ENCODE measurements around the gene SYTL5.

The SYTL5 gene

DNA sequence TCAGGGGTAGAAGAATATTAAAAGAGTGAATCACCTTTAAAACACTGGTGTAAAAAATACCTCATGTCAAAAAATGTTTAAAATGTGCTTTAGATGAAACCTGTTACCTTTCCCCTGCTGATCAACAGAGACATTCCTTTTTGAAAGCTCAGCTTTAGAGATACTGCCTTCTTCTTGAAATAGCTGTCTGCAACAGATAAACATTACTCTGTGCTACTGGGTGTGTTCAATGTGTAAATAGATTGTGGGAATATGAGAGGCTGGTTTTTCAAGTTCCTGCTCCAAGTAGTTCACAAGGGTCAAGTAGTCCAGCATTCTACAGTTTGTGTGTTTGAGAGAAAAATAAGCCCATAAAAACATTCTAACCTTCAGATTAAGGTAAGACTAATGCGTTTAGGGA lies at the start of gene SYTL5:
Gene SYTL5, plus strand, starts transcription at position 263 of the 400 bp plus-strand sequence. CDS start 27,337 bp downstream, outside the sequence.
- Histone ChIP-seq H3K9ac (ENCODE audit: insufficient read length, low read depth) (no peak within 1 kb of the TSS), H3K36me3 (ENCODE audit: insufficient read depth, insufficient read length, low read length) (no peaks in the 10 kb centered on the region), H3K4me1 (ENCODE audit: insufficient read depth, insufficient read length) (no peaks in the 10 kb centered on the region), H3K27me3 (ENCODE audit: insufficient read depth, insufficient read length) (no peaks in the 10 kb centered on the region), H3K9me3 (ENCODE audit: insufficient read depth, low read length) (no peaks in the 10 kb centered on the region), H3K4me3 (ENCODE audit: insufficient read length, low read depth) (no peak within 1 kb of the TSS)
- no peak for DNase-seq (ENCODE audit: low read depth, low spot score)
- TF ChIP-seq SUZ12 (IDR thresholded peaks at IDR 0.05; ENCODE audit: extremely low read depth, insufficient read depth, insufficient read length) = no peak
- no peak for TF ChIP-seq ZNF274 (IDR thresholded peaks at IDR 0.05; ENCODE audit: low read depth, low read length)
- no peak for TF ChIP-seq YY1 (IDR thresholded peaks at IDR 0.05; ENCODE audit: insufficient read depth, insufficient read length)

DNA sequence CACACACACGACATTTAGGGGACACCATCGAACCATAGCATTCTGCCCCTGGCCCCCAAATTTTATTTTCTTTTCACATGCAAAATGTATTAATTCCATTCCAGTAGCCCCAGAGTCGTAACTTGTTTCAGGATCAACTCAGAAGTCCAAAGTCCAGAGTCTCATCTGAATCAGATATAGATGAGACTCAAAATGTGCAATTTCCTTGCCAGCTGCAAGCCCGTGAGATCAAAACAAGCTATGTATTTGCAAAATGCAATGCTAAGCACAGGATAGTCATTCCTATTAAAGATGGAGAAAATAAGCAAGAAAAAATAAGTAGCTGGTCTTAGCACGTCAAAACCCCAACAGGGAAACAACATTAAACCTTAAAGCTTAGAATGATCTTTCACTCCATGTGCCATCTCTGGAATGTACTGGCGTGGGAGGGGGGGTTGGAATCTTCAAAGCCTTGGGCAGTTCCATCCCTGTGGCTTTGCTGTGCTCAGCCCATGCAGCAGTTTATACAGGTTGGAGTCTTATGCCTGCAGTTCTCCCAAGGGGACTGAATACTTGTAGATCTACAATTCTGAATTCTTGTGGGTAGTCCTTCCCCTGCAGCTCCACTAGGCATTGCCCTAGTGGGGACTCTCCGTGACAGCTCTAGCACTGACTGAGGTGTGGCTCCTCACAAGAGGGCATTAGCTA lies 47.7 kb upstream of the SYTL5 start:
- no peaks in the 10 kb centered on the region for H3K9me3 ChIP-seq (ENCODE audit: insufficient read depth, low read length)
- H3K9ac ChIP-seq (ENCODE audit: insufficient read length, low read depth) = no peak overlapping the region
- no peak for TF ChIP-seq YY1 (IDR thresholded peaks at IDR 0.05; ENCODE audit: insufficient read depth, insufficient read length)
- H3K27me3 ChIP-seq (ENCODE audit: insufficient read depth, insufficient read length) = no peaks in the 10 kb centered on the region
- H3K4me3 ChIP-seq (ENCODE audit: insufficient read length, low read depth) = no peak overlapping the region
- H3K36me3 ChIP-seq (ENCODE audit: insufficient read depth, insufficient read length, low read length) = no peaks in the 10 kb centered on the region
- no peaks in the 10 kb centered on the region for H3K4me1 ChIP-seq (ENCODE audit: insufficient read depth, insufficient read length)
- DNase-seq (ENCODE audit: low read depth, low spot score) = no peak

DNA sequence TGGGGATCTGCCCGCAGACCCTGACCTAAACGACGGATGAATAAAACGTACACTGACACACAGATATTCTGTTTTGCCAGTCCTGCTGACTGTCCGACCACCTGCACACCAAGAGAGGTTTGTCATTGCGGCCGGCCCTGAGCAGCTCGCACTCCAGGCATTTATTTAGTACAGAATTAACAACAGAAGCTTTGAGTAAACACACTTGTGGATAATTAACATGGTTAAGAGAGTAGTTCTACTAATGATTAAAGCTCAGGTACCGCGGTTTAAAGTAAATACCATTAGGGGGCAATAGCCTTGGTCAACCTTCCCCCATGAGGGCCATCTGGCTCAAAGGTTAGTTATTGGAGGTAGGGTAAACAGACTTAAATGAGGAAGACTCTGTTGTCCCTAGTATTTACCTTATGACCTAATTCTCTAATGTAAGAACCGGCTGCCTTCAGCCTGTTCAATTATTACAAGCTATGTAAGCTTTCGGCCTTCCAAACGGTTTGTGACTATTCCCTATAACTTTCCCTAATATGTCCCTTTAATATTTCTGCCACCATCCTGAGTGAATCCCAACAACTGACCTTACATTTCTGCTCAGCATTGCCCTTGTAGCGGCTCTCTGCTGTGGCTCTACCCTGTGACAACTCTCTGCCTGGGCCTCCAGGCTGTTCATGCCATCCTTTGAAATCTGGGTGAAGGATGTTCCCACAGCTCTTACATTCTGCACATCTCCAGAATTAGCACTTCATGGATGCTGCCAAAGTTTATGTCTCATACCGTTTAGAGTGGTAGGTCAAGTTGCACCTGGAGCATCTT lies 46.9 kb upstream of the SYTL5 start:
- no peaks in the 10 kb centered on the region for H3K36me3 ChIP-seq (ENCODE audit: insufficient read depth, insufficient read length, low read length)
- TF ChIP-seq SUZ12 (IDR thresholded peaks at IDR 0.05; ENCODE audit: extremely low read depth, insufficient read depth, insufficient read length) (no peak), YY1 (IDR thresholded peaks at IDR 0.05; ENCODE audit: insufficient read depth, insufficient read length) (no peak), ZNF274 (IDR thresholded peaks at IDR 0.05; ENCODE audit: low read depth, low read length) (no peak)
- H3K9ac ChIP-seq (ENCODE audit: insufficient read length, low read depth) = no peak overlapping the region
- no peaks in the 10 kb centered on the region for H3K4me1 ChIP-seq (ENCODE audit: insufficient read depth, insufficient read length)
- H3K9me3 ChIP-seq (ENCODE audit: insufficient read depth, low read length) = no peaks in the 10 kb centered on the region
- H3K4me3 ChIP-seq (ENCODE audit: insufficient read length, low read depth) = no peak overlapping the region
- H3K27me3 ChIP-seq (ENCODE audit: insufficient read depth, insufficient read length) = no peaks in the 10 kb centered on the region
- DNase-seq (ENCODE audit: low read depth, low spot score) = no peak

DNA sequence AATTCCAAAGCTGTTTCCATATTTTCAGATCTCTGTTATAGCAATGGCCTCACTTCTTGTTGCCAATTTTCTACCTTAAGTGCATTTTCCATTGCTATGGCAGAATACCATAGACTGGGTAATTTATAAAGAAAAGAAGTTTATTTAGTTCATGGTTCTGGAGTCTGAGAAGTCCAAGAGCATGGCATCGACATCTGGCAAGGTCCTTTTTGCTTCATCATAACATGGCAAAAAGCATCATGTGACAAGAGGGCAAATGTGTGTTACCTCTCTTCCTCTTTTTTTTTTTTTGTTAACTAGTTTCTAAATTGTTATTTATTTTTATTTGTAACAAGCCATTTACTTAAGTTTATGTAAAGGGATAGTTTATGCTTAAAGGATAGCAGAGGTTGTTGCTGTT lies 45.2 kb upstream of the SYTL5 start:
- H3K9ac ChIP-seq (ENCODE audit: insufficient read length, low read depth) = no peak overlapping the region
- TF ChIP-seq ZNF274 (IDR thresholded peaks at IDR 0.05; ENCODE audit: low read depth, low read length) = no peak
- no peak for TF ChIP-seq YY1 (IDR thresholded peaks at IDR 0.05; ENCODE audit: insufficient read depth, insufficient read length)
- no peak for TF ChIP-seq SUZ12 (IDR thresholded peaks at IDR 0.05; ENCODE audit: extremely low read depth, insufficient read depth, insufficient read length)
- no peaks in the 10 kb centered on the region for H3K27me3 ChIP-seq (ENCODE audit: insufficient read depth, insufficient read length)
- no peaks in the 10 kb centered on the region for H3K4me1 ChIP-seq (ENCODE audit: insufficient read depth, insufficient read length)
- no peaks in the 10 kb centered on the region for H3K36me3 ChIP-seq (ENCODE audit: insufficient read depth, insufficient read length, low read length)
- no peak for DNase-seq (ENCODE audit: low read depth, low spot score)
- no peak overlapping the region for H3K4me3 ChIP-seq (ENCODE audit: insufficient read length, low read depth)
- no peaks in the 10 kb centered on the region for H3K9me3 ChIP-seq (ENCODE audit: insufficient read depth, low read length)

DNA sequence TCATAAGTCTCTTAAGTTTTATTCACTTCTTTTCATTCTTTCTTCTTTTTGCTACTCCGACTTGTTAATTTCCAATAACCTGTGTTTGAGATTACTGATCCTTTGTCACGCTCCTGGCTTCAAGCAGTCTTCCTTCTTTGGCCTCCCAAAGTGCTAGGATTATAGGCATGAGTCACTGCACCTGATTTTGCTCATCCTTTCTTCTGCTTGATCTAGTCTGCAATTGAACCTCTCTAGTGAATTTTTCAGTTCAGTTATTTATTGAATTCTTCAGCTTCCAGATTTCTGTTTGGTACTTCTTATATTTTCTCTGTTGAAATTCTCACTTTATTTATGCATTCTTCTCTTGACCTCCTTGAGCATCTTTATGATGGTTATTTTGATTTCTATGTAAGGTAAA lies 38.6 kb upstream of the SYTL5 start:
- H3K4me1 ChIP-seq (ENCODE audit: insufficient read depth, insufficient read length) = no peaks in the 10 kb centered on the region
- H3K27me3 ChIP-seq (ENCODE audit: insufficient read depth, insufficient read length) = no peaks in the 10 kb centered on the region
- DNase-seq (ENCODE audit: low read depth, low spot score) = no peak
- TF ChIP-seq ZNF274 (IDR thresholded peaks at IDR 0.05; ENCODE audit: low read depth, low read length) = no peak
- TF ChIP-seq SUZ12 (IDR thresholded peaks at IDR 0.05; ENCODE audit: extremely low read depth, insufficient read depth, insufficient read length) = no peak
- no peak for TF ChIP-seq YY1 (IDR thresholded peaks at IDR 0.05; ENCODE audit: insufficient read depth, insufficient read length)
- H3K36me3 ChIP-seq (ENCODE audit: insufficient read depth, insufficient read length, low read length) = no peaks in the 10 kb centered on the region
- H3K9ac ChIP-seq (ENCODE audit: insufficient read length, low read depth) = no peak overlapping the region
- no peaks in the 10 kb centered on the region for H3K9me3 ChIP-seq (ENCODE audit: insufficient read depth, low read length)
- no peak overlapping the region for H3K4me3 ChIP-seq (ENCODE audit: insufficient read length, low read depth)

DNA sequence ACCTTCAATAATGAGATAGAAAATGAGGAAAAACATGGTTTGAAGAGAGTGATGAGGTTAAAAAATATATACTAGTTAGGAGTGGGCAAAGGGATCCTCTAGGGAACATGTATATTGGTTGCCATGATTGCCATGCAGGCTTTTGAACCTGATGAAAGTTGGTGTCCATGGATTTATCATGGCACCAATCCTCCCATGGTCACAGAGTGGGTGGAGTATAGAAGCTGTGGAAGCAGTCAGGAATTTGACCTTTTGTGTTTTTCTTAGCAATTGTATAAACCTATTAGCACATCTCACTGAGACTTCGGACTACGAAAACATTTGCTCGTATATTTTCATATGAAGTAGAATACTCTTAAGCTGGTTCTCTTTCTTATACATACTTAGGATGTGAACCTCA lies 30.9 kb upstream of the SYTL5 start:
- H3K4me3 ChIP-seq (ENCODE audit: insufficient read length, low read depth) = no peak overlapping the region
- TF ChIP-seq ZNF274 (IDR thresholded peaks at IDR 0.05; ENCODE audit: low read depth, low read length) (no peak), YY1 (IDR thresholded peaks at IDR 0.05; ENCODE audit: insufficient read depth, insufficient read length) (no peak), SUZ12 (IDR thresholded peaks at IDR 0.05; ENCODE audit: extremely low read depth, insufficient read depth, insufficient read length) (no peak)

DNA sequence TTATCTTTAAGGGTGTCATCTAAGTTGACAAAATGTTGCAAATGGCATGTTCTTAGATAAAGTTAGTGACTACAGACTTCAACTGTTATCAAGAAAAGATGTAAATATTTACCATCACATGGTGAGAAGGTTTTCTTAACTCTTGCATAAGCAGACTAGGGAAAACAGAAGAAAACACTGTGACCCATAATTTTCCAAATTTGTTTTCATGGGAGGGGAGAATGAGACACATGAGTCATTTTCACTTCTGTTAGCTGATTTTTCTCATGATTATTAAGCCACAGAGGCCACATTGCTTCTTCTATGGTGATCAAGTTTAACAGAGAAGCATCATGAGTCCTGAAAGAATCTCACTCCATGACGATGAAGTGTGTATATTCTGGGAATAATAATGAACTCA lies 30.2 kb upstream of the SYTL5 start:
- Histone ChIP-seq H3K36me3 (ENCODE audit: insufficient read depth, insufficient read length, low read length) (no peaks in the 10 kb centered on the region), H3K9me3 (ENCODE audit: insufficient read depth, low read length) (no peaks in the 10 kb centered on the region), H3K4me1 (ENCODE audit: insufficient read depth, insufficient read length) (no peaks in the 10 kb centered on the region), H3K4me3 (ENCODE audit: insufficient read length, low read depth) (no peak overlapping the region), H3K9ac (ENCODE audit: insufficient read length, low read depth) (no peak overlapping the region), H3K27me3 (ENCODE audit: insufficient read depth, insufficient read length) (no peaks in the 10 kb centered on the region)
- TF ChIP-seq ZNF274 (IDR thresholded peaks at IDR 0.05; ENCODE audit: low read depth, low read length) (no peak), SUZ12 (IDR thresholded peaks at IDR 0.05; ENCODE audit: extremely low read depth, insufficient read depth, insufficient read length) (no peak), YY1 (IDR thresholded peaks at IDR 0.05; ENCODE audit: insufficient read depth, insufficient read length) (no peak)
- DNase-seq (ENCODE audit: low read depth, low spot score) = no peak

More for the DNA sequence above, 30.9 kb upstream of the SYTL5 start:
- Histone ChIP-seq H3K27me3 (ENCODE audit: insufficient read depth, insufficient read length) (no peaks in the 10 kb centered on the region), H3K4me1 (ENCODE audit: insufficient read depth, insufficient read length) (no peaks in the 10 kb centered on the region), H3K36me3 (ENCODE audit: insufficient read depth, insufficient read length, low read length) (no peaks in the 10 kb centered on the region), H3K9me3 (ENCODE audit: insufficient read depth, low read length) (no peaks in the 10 kb centered on the region), H3K9ac (ENCODE audit: insufficient read length, low read depth) (no peak overlapping the region)
- no peak for DNase-seq (ENCODE audit: low read depth, low spot score)
